GM23338 (cell line): ENCODE measurements around the gene MBNL3. TPM values are rescaled to one million over a fixed set of nuclear protein-coding genes. Genes with fewer than 3 reads are reported as not detected.

Experiments used
- ATAC-seq: fragments of 200-7000 bp; cut with Tn5 transposase; 3 replicates; pipeline ENCODE4 v1.9.1; 2020
- DNase-seq: peaks from one replicate; pipeline ENCODE4 v3.0.0-alpha.2; 2015; ENCODE audit warnings: low spot score
- H2AFZ ChIP-seq: fragments of 200-600 bp; sonication (generic); 2 replicates; pipeline ENCODE4 v1.8.0; 2016; ENCODE audit warnings: antibody characterized with exemption, mild to moderate bottlenecking, moderate library complexity
- H3F3A ChIP-seq: fragments of 200-600 bp; sonication (generic); replicated peaks from 2 replicates; pipeline ENCODE4 v1.8.0; 2017; ENCODE audit warnings: antibody characterized with exemption, mixed run types, low read depth
- H3K27ac ChIP-seq: fragments of 200-600 bp; sonication (generic); 2 replicates; pipeline ENCODE4 v1.6.1; 2016; ENCODE audit warnings: low read depth
- H3K27me3 ChIP-seq: fragments of 200-600 bp; sonication (generic); 2 replicates; pipeline ENCODE4 v1.8.0; 2016; ENCODE audit warnings: mild to moderate bottlenecking, mixed run types, moderate library complexity; ENCODE audit not compliant: insufficient read depth
- H3K36me3 ChIP-seq: fragments of 200-600 bp; sonication (generic); 2 replicates; pipeline ENCODE4 v1.8.0; 2016; ENCODE audit warnings: mild to moderate bottlenecking; ENCODE audit not compliant: insufficient read depth
- H3K4me1 ChIP-seq: fragments of 200-600 bp; sonication (generic); 2 replicates; pipeline ENCODE4 v1.8.0; 2016; ENCODE audit warnings: mild to moderate bottlenecking, moderate library complexity; ENCODE audit not compliant: insufficient read depth
- H3K4me2 ChIP-seq: fragments of 200-600 bp; sonication (generic); 2 replicates; pipeline ENCODE4 v1.7.1; 2017; ENCODE audit warnings: mixed run types
- H3K4me3 ChIP-seq: fragments of 200-600 bp; sonication (generic); 2 replicates; pipeline ENCODE4 v1.6.1; 2016; ENCODE audit warnings: mixed run types
- H3K79me2 ChIP-seq: fragments of 200-600 bp; sonication (generic); replicated peaks from 2 replicates; pipeline ENCODE4 v1.8.0; 2017; ENCODE audit warnings: mild to moderate bottlenecking; ENCODE audit not compliant: insufficient read depth
- H3K9me2 ChIP-seq: fragments of 200-600 bp; sonication (generic); 2 replicates; pipeline ENCODE4 v1.8.0; 2017; ENCODE audit not compliant: insufficient read depth
- H4K20me1 ChIP-seq: fragments of 200-600 bp; sonication (generic); replicated peaks from 2 replicates; pipeline ENCODE4 v1.8.0; 2017; ENCODE audit warnings: mild to moderate bottlenecking; ENCODE audit not compliant: insufficient read depth
- H3K27ac Mint-ChIP-seq: 2 replicates; pipeline ENCODE4 v1.8.0; 2020; ENCODE audit warnings: inconsistent platforms, mild to moderate bottlenecking, moderate library complexity, mixed read lengths
- H3K27me3 Mint-ChIP-seq: 3 replicates; pipeline ENCODE4 v1.8.0; 2022; ENCODE audit warnings: low read depth, mild to moderate bottlenecking, moderate library complexity, mixed read lengths, inconsistent platforms; ENCODE audit not compliant: insufficient read depth, poor library complexity
- H3K36me3 Mint-ChIP-seq: 3 replicates; pipeline ENCODE4 v1.8.0; 2021; ENCODE audit warnings: low read depth, mild to moderate bottlenecking, inconsistent platforms, moderate library complexity, mixed read lengths
- H3K4me1 Mint-ChIP-seq: 3 replicates; pipeline ENCODE4 v1.8.0; 2020; ENCODE audit warnings: mild to moderate bottlenecking, inconsistent platforms, mixed read lengths
- H3K4me3 Mint-ChIP-seq: 3 replicates; pipeline ENCODE4 v1.8.0; 2021; ENCODE audit warnings: moderate library complexity, mild to moderate bottlenecking, inconsistent platforms, mixed read lengths
- H3K9me3 Mint-ChIP-seq: 3 replicates; pipeline ENCODE4 v1.8.0; 2020; ENCODE audit warnings: moderate library complexity, mild to moderate bottlenecking, inconsistent platforms, mixed read lengths
- CREB1 ChIP-seq: fragments of 250-450 bp; sonication (Bioruptor Pico); IDR thresholded peaks from 2 replicates; pipeline ENCODE4 v1.5.0; 2020; ENCODE audit warnings: low read depth, mild to moderate bottlenecking, moderate library complexity
- JUNB ChIP-seq: IDR thresholded peaks from one replicate; pipeline ENCODE4 v1.6.1; 2016; ENCODE audit warnings: antibody characterized with exemption; ENCODE audit not compliant: unreplicated experiment
- NANOG ChIP-seq: IDR thresholded peaks from 2 replicates; pipeline ENCODE4 v1.6.1; 2016; ENCODE audit warnings: antibody characterized with exemption, borderline replicate concordance
- POLR2AphosphoS5 ChIP-seq: IDR thresholded peaks from 2 replicates; pipeline ENCODE4 v1.6.1; 2016; ENCODE audit warnings: antibody characterized with exemption, low read depth
- ZNF331 ChIP-seq: fragments of 250-450 bp; sonication (Bioruptor Pico); IDR thresholded peaks from 2 replicates; pipeline ENCODE4 v1.5.0; 2020; ENCODE audit warnings: low read depth, mild to moderate bottlenecking, moderate library complexity
- polyA plus RNA-seq: library from polyadenylated mRNA; unstranded; fragments of >200 nt; fragmentation: Nextera tagmentation; extraction: Ambion mirVana; gene quantifications from 2 replicates; pipeline ENCODE4 v1.2.1, GENCODE V29; 2016
- total RNA-seq: library from RNA; depleted of rRNA; stranded (reverse); fragments of >200 nt; shearing (Covaris generic); gene quantifications from 2 replicates; pipeline ENCODE4 v1.2.3, GENCODE V29; 2014
- TF ChIP-seq, protein P1 (sequence below): fragments of 250-450 bp; sonication (Bioruptor Pico); IDR thresholded peaks from 2 replicates; pipeline ENCODE4 v1.5.0; 2020; ENCODE audit warnings: mild to moderate bottlenecking, moderate library complexity

Gene MBNL3
- total and polyA plus RNA-seq, 2 experiments from 2014 or later = 2.3 to 2.4 TPM

DNA sequence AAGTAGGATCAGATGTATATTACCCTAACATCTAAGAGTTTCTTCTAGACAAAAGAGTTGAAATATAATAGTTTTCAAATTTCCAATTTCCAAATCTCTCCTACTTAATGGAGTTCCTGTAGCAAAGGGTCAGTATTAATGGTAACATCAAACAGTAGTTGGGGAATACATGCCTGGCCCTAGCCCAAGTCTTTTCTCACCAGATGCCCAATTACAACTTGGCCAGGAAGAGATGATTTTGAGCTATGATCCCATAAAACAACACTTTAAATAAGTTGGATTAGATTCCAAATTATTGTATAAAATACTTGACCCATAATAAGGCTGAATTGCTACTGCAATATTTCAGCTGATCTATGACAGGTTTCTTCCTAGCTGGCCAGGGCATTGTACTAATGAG, 59.9 kb downstream of the MBNL3 start (continued):
- TF ChIP-seq, protein P1, sequence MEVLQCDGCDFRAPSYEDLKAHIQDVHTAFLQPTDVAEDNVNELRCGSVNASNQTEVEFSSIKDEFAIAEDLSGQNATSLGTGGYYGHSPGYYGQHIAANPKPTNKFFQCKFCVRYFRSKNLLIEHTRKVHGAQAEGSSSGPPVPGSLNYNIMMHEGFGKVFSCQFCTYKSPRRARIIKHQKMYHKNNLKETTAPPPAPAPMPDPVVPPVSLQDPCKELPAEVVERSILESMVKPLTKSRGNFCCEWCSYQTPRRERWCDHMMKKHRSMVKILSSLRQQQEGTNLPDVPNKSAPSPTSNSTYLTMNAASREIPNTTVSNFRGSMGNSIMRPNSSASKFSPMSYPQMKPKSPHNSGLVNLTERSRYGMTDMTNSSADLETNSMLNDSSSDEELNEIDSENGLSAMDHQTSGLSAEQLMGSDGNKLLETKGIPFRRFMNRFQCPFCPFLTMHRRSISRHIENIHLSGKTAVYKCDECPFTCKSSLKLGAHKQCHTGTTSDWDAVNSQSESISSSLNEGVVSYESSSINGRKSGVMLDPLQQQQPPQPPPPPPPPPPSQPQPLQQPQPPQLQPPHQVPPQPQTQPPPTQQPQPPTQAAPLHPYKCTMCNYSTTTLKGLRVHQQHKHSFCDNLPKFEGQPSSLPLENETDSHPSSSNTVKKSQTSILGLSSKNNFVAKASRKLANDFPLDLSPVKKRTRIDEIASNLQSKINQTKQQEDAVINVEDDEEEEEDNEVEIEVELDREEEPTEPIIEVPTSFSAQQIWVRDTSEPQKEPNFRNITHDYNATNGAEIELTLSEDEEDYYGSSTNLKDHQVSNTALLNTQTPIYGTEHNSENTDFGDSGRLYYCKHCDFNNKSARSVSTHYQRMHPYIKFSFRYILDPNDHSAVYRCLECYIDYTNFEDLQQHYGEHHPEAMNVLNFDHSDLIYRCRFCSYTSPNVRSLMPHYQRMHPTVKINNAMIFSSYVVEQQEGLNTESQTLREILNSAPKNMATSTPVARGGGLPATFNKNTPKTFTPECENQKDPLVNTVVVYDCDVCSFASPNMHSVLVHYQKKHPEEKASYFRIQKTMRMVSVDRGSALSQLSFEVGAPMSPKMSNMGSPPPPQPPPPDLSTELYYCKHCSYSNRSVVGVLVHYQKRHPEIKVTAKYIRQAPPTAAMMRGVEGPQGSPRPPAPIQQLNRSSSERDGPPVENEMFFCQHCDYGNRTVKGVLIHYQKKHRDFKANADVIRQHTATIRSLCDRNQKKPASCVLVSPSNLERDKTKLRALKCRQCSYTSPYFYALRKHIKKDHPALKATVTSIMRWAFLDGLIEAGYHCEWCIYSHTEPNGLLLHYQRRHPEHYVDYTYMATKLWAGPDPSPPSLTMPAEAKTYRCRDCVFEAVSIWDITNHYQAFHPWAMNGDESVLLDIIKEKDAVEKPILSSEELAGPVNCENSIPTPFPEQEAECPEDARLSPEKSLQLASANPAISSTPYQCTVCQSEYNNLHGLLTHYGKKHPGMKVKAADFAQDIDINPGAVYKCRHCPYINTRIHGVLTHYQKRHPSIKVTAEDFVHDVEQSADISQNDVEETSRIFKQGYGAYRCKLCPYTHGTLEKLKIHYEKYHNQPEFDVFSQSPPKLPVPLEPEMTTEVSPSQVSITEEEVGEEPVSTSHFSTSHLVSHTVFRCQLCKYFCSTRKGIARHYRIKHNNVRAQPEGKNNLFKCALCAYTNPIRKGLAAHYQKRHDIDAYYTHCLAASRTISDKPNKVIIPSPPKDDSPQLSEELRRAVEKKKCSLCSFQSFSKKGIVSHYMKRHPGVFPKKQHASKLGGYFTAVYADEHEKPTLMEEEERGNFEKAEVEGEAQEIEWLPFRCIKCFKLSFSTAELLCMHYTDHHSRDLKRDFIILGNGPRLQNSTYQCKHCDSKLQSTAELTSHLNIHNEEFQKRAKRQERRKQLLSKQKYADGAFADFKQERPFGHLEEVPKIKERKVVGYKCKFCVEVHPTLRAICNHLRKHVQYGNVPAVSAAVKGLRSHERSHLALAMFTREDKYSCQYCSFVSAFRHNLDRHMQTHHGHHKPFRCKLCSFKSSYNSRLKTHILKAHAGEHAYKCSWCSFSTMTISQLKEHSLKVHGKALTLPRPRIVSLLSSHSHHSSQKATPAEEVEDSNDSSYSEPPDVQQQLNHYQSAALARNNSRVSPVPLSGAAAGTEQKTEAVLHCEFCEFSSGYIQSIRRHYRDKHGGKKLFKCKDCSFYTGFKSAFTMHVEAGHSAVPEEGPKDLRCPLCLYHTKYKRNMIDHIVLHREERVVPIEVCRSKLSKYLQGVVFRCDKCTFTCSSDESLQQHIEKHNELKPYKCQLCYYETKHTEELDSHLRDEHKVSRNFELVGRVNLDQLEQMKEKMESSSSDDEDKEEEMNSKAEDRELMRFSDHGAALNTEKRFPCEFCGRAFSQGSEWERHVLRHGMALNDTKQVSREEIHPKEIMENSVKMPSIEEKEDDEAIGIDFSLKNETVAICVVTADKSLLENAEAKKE = no peak

DNA sequence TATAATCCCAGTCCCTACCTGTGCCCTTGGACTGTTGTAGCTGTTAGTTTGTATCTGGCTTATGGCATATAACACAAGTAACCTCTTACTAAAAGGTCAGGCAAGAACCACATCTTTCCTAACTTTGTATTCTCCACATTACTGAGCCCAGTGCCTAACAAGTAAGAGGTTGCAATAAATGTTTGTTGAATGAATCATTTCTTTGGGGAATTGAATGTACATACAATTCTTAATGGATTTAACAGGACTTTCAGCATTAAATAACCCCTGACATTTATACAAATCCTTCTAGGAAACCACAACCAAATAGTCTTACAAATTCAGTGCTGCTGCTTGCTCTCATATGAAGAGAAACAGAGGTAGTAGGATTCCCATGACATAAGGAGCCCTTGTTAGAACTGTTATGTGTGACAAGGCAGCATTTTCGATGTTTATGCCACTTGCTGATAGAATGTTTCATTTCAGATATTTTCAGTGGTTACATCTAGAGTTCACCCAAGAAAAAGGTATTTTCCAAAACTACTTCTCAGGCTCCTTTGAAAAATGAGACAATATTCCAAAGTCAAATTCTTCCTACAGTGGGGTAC, 62.0 kb downstream of the MBNL3 start:
- H3K9me2 ChIP-seq = no peaks in the 10 kb centered on the region
- TF ChIP-seq CREB1 (CRISPR knock-in tag) (no peak), JUNB (no peak), ZNF331 (no peak), NANOG (no peak), POLR2AphosphoS5 (no peak)
- TF ChIP-seq, protein P1 = no peak

More for the DNA sequence above, 62.0 kb downstream of the MBNL3 start:
- Histone ChIP-seq H3K4me3 (no peak overlapping the region), H3K4me1 (no peaks in the 10 kb centered on the region), H3K4me2 (no peak overlapping the region), H4K20me1 (no peaks in the 10 kb centered on the region), H3K27ac (no peak overlapping the region), H3K36me3 (no peaks in the 10 kb centered on the region), H3K27me3 (no peaks in the 10 kb centered on the region), H3F3A (no peaks in the 10 kb centered on the region), H3K79me2 (no peaks in the 10 kb centered on the region), H2AFZ (no peak overlapping the region)
- no peaks in the 10 kb centered on the region for H3K9me3 Mint-ChIP-seq
- no peak for ATAC-seq
- H3K27ac Mint-ChIP-seq = no peak overlapping the region; the same call in 1 of the 2 replicates
- no peaks in the 10 kb centered on the region for H3K36me3 Mint-ChIP-seq
- no peak overlapping the region for H3K4me3 Mint-ChIP-seq
- peaks cover 1% of the 10 kb centered on the region for H3K27me3 Mint-ChIP-seq
- DNase-seq = no peak
- peaks cover 22% of the 10 kb centered on the region for H3K4me1 Mint-ChIP-seq
